TTC549 (cell line): ENCODE data around the gene MED22.
"Not testable (repeated sequence)": the region's sequence is repeated elsewhere in the genome, so short reads cannot be mapped to it uniquely, and the experiment has no call there.

Experiments
- FAIRE-seq: peaks from 2 replicates; lab custom pipeline; 2012; peaks lifted over from hg19 to GRCh38; lab: Jason Lieb, UNC

MED22 gene

DNA sequence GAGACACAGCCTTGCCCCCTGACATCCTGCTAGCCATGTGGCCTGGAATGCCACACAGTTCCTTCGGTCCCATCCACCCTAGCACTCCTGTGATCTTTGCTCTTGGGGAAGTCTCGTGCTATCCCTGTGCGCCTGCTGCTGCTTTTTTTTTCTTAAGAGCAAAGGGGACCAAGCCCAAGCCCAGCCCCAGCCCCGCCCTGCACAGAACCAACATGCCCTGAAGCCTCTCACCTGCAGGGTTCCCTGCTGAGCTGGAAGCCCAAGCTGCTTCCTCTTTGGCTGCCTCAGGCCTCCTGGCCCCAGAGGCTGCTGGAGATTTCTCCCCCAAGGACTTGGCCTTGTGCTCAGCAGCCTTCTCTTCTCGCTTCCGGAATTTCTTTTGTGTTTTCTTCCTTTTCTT, 13.8 kb downstream of the MED22 start:
- no peak for FAIRE-seq

DNA sequence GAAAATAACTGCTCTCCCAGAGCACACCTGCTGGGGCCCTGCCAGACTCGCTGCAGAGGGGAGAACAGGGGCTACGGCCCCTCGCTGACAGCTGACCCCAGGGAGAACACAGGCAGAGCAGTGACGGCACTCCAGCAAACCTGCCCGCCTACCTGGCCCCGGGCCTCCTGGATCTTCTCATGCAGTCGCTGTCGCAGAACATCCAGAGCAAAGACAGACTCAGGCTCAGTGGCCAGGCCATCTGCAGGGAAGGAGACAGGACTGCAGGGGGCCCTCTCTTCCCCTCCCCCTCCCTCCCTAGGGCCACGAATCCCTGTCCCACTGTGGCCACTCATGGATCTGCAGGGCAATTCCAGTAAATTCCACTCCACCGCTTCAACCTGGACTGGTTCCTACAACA, 14.4 kb downstream of the MED22 start:
- no peak for FAIRE-seq

DNA sequence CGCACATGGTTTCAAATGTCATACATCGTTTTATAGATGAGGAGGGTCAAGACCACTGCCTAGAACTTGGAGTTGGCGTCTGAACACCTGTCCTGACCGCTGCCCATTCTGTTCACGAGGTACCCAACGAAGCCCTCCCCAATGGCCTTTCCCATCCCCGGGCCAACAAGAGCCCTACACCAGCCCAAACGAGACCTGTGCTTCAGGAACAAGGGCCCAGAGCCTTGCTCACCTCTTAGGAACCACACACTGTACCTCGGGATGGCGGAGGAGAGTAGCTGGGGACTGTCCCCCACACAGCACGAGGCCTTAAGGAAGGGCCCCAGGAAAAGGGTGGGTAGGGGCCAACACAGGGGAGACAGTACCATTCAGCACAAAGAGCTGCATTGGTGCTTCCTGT, 14.9 kb downstream of the MED22 start:
- no peak for FAIRE-seq

DNA sequence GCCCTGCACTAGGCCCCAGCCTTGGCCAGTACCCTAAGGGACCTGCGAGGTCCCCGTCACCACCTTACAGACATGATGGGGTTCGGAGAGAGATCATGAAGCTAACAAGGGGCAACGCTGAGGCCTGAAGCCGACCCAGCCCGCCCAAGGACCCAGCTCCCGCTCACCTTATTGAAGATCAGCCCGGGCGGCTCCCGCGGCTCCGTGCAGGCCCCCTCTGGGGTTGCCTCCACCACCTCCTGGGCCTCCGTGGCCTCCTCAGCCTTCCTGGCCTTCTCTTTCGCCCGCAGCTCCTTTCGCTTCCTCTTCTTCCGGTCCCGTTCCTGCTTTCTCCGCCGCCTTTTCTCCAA, 15.6 kb downstream of the MED22 start:
- FAIRE-seq = no peak

DNA sequence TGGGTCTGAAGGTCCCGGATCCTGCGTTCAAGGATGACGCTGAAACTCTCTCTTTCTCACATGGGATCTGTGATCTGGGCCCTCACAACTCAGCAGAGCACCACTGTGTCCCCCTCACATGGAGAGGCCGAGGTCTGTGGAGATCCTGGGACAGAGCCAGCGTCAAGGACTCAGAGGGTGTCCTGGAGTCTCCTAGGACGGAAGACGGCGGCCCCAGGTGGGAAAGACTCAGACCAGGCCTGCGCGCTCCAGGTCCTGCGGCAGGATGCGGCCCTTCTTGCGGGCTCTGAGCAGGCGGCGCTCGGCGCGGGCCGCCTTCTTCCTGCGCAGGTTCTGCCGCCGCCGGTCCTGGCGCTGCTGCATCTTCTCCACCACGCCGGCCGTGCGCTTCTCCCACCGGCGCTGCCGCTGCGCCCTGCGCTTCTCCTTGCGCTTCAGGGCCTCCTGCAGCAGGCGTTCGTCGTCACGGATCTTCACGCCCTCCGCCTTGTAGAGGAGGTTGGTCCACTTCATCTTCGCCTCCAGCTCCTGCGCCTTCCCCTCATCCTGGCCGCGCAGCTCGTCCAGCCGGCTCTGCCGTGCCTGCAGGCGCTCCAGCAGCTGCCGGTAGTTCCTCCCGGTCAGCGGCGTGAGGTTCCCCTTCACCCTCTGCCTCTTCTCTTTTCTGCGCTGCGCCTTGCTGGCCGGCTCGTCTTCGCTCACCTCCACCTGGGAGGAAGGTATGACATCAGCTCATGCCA, 16.1 kb downstream of the MED22 start:
- FAIRE-seq = no peak

DNA sequence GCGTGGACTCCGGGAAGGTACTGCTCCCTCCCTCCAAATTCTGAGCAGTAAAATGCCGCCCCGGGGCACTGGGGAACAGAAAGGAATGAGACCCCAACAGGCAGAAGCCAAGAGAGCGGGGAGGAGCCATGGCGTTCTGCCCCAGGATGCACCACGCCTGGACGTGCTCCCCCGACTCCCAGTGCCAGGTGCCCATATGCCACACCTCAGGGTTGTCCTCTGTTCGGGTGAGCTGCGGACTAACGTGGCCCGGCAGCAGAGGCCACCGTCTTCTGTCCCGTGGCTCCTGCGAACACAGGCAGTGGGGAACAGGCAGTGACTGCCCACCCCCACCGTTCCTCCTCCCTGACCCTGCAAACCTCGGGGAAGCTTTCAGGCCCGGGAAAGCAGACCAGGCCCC, 16.7 kb downstream of the MED22 start:
- no peak for FAIRE-seq

DNA sequence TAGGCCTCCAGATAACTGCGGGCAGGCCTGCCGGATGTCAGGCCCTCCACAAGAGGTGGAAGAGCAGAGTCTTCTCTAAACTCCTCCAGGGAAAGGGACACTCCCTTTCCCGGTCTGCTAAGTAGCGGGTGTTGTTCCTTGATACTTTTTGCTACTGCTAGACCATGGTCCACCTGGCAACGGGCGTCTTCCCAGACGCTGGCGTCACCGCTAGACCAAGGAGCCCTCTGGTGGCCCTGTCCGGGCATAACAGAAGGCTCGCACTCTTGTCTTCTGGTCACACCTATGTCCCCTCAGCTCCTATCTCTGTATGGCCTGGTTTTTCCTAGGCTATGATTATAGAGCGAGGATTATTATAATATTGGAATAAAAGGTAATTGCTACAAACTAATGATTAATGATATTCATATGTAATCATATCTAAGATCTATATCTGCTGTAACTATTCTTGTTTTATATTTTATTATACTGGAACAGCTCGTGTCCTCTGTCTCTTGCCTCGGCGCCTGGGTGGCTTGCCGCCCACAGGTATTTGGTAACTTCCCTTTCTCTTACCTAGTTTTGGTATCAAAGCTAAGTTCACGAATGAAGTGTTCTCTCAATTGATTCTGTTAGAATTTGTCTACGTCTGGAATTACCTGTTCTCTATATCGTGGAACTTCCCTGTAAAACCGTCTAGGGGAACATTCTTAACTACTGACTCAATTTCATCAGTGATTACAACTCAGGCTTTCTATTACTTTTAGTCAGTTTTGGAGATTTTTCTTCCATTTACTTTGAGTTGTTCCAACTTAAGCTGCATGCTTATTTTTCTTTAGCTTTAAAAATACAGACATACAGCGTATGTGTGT, 18.4 kb downstream of the MED22 start:
- FAIRE-seq = not testable (repeated sequence)

DNA sequence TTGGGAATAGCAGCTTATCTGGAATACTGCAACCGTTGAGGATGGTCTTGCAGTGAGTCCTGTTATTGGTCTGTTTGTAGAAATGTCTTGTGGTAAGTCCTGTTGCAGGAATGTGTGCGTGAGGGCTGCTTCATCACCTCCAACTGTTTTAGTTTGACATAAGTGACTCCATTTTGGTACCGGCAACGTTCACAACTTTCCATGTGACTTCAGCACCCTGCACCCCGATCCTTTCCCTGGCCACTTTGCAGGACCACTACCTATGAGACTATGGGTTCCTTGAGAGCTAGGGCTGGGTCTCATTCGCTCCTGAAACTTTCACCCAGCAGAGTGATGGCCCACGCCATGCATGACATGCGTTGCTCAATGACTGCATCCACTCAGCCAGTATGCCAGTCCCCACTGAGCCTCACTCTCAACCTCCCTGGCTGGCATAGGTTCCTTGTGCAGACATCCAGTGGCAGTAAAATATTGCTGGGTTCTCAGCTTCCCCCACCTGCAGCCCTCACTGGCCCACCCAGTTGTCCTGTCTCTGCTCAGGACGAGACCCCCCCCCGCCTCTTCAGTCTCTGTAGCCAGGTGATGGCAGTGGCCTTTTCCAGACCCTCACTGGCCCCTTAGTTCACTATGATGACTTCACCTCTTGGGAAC, 20.0 kb downstream of the MED22 start:
- FAIRE-seq = no peak

DNA sequence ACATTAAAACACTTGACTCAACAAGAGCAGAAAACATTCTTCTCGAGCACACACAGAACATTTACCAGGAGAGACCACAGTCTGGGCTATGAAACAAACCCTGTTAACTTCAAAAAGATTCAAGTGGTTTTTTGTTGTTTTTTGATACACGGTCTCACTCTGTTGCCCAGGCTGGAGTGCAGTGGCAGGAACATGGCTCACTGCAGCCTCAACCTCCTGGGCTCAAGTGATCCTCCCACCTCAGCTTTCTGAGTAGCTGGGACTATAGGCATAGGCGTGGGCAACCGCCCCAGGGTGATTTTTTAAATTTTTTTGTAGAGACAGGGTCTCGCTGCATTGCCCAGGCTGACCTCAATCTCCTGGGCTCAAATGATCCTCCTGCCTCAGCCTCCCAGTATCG, 20.9 kb downstream of the MED22 start:
- not testable (repeated sequence) for FAIRE-seq

DNA sequence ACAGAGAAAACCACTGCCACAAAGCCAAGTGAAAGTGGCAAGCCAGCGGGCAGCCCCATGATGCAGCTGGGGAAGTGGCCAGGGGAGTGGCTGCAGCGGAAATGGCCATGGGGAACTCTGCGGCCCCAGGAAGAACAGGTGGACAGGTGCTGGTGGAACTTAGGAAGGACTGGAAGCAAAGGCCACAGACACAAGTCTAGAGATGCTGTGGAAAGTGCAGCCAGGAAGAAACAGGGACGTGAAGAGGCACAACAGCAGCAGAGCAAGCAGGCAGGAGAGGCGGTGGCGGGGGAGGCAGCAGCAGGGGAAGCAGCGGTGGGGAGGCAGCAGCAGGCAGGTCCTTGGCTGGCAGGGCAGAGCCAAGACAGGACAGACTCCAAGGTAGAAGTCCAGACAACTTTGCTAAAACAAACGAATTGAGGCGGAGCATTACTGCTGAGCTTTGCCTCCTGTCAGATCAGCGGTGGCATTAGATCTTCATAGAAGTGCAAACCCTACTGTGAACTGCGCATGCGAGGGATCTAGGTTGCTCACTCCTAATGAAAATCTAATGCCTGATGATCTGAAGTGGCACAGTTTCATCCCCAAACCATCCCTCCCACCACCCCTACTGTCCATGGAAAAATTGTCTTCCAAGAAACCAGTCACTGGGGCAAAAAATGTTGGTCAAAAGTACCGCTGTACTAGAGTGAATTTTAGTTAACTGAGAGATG, 23.8 kb downstream of the MED22 start:
- no peak for FAIRE-seq

DNA sequence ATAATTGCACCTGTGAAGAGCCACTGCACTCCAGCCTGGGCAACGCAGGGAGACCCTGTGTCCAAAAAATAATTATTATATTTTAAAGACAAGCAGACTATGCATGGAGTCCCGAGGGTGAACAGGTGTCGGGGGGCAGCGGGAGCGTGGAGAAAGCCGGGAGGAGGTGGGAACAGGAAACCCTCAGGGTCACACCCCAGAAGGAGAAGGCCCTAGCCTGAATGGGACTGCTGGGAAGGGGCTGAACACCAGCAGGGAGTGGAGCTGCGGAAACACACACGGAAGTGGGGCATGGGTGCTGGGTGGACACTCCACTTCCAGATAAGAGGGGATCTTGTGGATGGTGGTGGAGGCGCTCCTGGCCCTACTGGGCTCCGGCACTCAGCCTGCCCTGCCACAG, 24.7 kb downstream of the MED22 start:
- FAIRE-seq = no peak

DNA sequence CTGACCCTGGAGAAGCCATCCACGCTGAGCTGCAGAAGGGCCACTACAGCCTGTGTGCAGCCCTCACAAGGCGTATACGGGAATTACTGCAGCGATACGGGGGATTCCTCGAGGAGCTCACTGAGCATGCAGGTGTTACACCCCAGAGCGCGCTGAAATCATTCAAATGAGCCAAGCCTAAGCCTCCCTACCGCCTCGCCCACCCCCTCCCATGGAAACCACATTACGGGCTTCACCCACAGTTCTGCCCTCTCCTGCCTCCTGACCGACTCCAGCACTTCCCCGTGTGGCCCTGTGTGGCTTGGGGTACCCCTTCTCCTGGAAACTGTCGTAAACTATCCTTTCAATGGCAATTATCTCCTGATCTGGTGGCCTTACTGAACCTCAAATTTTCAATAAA, 25.2 kb downstream of the MED22 start:
- FAIRE-seq = no peak

DNA sequence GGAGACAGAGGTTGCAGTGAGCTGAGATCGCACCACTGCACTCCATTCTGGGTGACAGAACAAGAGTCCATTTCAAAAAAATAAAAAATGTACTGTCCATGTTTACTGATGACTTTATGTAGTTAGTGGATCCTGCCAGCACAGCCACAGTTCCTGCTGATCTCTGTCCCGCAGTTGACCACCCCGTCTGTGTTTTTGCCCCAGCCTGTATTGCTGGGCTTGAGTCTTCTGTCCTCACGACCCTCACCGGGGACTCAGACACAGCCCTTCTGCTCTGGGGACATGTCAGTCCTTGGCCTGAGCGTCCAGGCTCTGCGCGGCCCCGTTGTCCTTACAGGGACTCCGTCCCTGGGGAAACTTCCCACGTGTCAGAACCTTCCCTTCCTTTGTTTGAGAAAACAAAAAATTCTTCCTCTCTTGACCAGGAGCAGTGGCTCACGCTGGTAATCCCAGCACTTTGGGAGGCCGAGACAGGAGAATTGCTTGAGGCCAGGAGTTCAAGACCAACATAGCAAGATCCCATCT, 26.5 kb downstream of the MED22 start:
- FAIRE-seq = no peak

DNA sequence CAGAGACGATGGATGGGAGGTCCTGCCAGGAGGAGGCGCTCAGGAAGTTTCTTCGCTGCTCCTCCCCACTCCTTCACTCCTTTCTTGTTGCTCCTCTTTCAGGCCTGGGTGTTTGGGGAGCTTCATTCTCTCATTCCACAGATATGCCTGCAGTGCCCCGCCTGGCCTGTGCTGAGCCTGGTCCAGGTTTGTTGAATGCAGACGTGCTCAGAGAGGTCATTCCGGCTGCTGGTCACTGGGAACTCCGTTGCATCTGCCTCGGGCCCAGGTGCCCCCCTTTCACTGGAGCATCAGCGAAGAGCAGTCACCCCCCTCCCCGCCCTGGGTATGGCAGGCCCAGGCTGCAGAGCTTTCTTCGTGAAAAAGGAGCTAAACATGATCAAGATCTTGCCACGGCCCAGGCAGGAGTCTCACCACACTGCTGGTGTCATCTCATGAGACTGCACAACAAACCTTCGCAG, 27.5 kb downstream of the MED22 start:
- FAIRE-seq = no peak

DNA sequence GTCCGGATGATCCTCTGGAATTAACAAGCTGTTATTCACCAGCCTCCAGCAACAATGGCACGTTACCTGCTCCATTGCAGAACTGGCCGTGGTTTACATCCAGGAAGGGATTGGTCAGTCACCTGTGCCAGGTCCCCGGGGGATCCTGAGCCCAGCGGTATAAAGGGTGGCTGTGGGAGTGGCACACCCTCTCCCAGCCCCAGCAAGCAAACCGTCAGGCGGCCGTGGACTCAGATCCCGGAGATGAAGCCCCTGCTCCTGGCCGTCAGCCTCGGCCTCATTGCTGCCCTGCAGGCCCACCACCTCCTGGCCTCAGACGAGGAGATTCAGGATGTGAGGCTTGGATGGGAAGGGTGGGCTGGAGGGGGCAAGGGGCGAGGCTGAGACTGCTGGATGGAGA, 30.4 kb downstream of the MED22 start:
- not testable (repeated sequence) for FAIRE-seq

DNA sequence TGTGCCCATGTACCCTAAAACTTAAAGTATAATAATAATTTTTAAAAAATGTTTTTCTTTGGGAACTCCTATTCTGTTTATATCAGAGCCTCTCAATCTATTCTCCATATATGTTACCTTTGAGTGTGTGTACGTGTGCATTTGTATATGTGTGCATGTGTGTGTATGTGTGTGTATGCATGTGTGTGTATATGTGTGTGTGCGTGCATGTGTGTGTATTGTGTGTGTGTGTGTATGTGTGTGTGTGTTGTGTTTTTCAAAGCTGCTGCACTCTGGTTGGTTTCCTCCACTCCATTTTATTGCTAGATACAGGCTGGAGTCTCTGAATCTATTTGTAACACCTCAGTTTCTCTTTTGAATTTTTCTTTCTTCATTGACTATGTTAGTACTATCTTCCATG, 31.9 kb downstream of the MED22 start:
- no peak for FAIRE-seq

DNA sequence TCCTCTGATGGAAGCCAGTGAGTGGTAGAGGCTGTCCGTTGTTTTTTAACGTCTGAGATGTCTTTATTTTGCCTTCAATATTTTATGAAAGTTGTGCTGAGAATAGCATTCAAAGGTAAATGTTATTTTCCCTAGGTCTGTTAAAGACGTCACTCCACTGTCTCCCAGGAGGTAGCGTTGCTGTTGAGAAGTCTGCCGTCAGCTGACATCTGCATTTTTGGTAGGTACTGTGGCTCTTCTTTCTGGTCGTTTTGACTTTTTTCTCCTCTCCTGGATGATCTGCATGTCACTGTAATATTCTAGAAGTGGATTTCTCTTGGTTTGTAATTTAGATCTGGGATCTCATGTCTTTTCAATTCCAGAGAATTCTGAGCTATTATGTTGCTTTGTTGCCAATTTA, 38.3 kb downstream of the MED22 start:
- no peak for FAIRE-seq

DNA sequence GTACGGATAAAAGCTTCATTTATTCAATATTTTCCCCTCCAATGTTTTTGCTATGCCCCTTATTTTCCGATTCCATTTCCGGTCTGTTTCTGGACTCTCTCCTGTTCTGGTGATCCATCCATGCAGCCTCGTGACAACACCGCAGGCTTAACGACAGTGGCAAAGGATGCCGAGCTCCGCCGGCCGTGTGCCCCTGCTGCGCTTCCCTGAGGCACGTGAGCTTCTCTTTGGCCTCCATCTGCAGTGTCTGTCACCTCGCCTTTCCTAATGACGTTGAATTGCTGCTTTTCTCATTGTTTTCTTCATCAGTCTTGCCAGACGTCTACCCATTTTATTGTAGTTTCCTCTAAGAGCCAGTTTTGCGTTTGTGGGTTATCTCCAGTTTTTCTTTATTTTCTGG, 40.6 kb downstream of the MED22 start:
- FAIRE-seq = no peak

DNA sequence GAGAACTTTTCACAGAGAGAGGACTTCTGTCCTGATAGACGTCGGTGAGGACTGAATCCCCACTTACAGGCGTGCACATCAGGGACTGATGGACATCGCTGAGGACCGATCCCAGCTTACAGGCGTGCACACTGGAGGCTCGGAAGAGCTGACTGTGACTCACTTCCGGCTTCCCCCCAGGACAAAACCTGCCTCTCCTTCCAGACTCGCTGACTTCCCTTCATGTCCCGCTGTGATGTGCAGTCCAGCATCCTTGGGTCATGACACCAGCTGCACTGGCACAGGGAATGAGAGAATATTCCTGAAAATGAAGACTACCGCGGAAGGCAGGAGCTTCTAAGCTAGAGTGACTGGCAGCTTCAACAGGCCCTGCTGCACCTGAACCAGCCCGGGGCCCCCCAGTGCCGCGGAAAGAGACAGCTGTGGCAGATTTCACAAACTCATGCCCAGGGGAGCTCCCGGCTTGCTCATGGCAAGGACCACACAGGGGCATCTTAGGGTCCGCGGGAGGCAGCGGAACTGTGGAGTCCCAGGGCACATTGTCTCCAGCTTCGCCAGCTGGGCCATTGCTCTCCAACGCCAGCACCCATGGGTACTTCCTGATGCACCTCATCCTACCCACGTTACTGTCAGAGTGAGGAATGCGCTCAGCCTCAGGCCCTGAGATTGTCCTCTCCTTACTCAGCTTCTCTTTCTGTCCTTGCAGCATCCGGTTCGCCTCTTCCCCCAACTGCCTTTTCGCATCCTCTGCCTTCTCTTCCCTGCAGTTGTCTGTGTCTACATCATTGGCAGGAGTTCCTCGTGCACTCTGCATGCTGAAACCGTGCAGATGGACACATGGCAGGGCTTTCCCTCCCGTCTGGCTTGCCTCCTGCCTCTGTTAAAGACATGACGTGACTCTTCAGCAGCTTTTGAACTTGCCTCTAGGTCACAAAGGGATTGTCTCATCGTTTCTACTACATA, 41.4 kb downstream of the MED22 start:
- FAIRE-seq = no peak

DNA sequence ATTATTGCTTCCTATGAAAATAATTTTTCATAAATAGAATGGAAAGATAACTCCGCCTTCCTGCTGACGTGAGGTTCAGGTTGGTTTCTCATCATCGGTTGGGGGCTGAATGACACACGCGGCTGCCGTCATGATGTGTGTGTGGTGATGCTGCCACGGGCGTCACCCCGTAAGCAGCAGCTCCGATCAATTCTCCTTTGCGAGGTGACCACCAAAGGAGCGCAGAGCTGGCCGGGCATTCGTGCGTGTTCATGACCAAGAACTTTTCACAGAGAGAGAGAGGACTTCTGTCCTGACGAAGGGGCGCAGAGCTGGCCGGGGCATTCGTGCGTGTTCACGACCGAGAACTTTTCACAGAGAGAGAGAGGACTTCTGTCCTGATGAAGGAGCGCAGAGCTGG, 42.2 kb downstream of the MED22 start:
- FAIRE-seq = no peak
